H9 (cell line): ENCODE measurements around the gene OPA3. TPM values are rescaled to one million over a fixed set of nuclear protein-coding genes. Genes with fewer than 3 reads are reported as not detected.
A peak's percentile ranks its signal among the peaks of the same experiment; 100 is the strongest.

Experiments
- DNase-seq: peaks from one replicate; pipeline ENCODE4 v3.0.0-alpha.2; 2017
- H2AFZ ChIP-seq: one replicate; pipeline ENCODE4 v1.6.1; 2013; ENCODE audit warnings: mild to moderate bottlenecking, low read length, control low read depth, moderate library complexity
- H2AK5ac ChIP-seq: 2 replicates; pipeline ENCODE4 v1.6.1; 2013; ENCODE audit warnings: low read length, control low read depth, mixed read lengths; ENCODE audit not compliant: insufficient read length
- H2BK120ac ChIP-seq: one replicate; pipeline ENCODE4 v1.6.1; 2013; ENCODE audit warnings: low read depth, mild to moderate bottlenecking, low read length, control low read depth, inconsistent platforms; ENCODE audit not compliant: poor library complexity, severe bottlenecking
- H2BK12ac ChIP-seq: 2 replicates; pipeline ENCODE4 v1.6.1; 2013; ENCODE audit warnings: low read length, control low read depth, mixed read lengths, low read depth; ENCODE audit not compliant: insufficient read length
- H2BK15ac ChIP-seq: 2 replicates; pipeline ENCODE4 v1.6.1; 2013; ENCODE audit warnings: low read depth, low read length, control low read depth
- H2BK20ac ChIP-seq: one replicate; pipeline ENCODE4 v1.6.1; 2013; ENCODE audit warnings: low read depth, mild to moderate bottlenecking, low read length, control low read depth, inconsistent platforms; ENCODE audit not compliant: poor library complexity, severe bottlenecking
- H2BK5ac ChIP-seq: 2 replicates; pipeline ENCODE4 v1.6.1; 2013; ENCODE audit warnings: low read length, control low read depth, mixed read lengths; ENCODE audit not compliant: insufficient read length
- H3K14ac ChIP-seq: 2 replicates; pipeline ENCODE4 v1.6.1; 2013; ENCODE audit warnings: low read length, control low read depth; ENCODE audit not compliant: insufficient read depth
- H3K18ac ChIP-seq: 2 replicates; pipeline ENCODE4 v1.6.1; 2013; ENCODE audit warnings: low read depth, mild to moderate bottlenecking, mixed read lengths, low read length, control low read depth; ENCODE audit not compliant: insufficient read length
- H3K23ac ChIP-seq: 2 replicates; pipeline ENCODE4 v1.6.1; 2013; ENCODE audit warnings: low read length, control low read depth, mixed read lengths, low read depth; ENCODE audit not compliant: insufficient read length
- H3K23me2 ChIP-seq: 2 replicates; pipeline ENCODE4 v1.6.1; 2013; ENCODE audit warnings: low read depth, mild to moderate bottlenecking, mixed read lengths, low read length, control low read depth; ENCODE audit not compliant: insufficient read length, poor library complexity, severe bottlenecking
- H3K27ac ChIP-seq: 2 replicates; pipeline ENCODE4 v1.5.1; 2013; ENCODE audit warnings: low read length, control low read depth, mixed read lengths, low read depth; ENCODE audit not compliant: insufficient read length
- H3K27me3 ChIP-seq: 2 replicates; pipeline ENCODE4 v1.6.1; 2013; ENCODE audit warnings: low read length, control low read depth, inconsistent platforms; ENCODE audit not compliant: insufficient read depth
- H3K4ac ChIP-seq: 2 replicates; pipeline ENCODE4 v1.6.1; 2013; ENCODE audit warnings: low read depth, mild to moderate bottlenecking, control low read depth, inconsistent platforms, low read length, moderate library complexity
- H3K4me1 ChIP-seq: 2 replicates; pipeline ENCODE4 v1.6.1; 2013; ENCODE audit warnings: low read length, control low read depth, inconsistent platforms; ENCODE audit not compliant: insufficient read depth
- H3K4me2 ChIP-seq: 2 replicates; pipeline ENCODE4 v1.6.1; 2013; ENCODE audit warnings: low read length, control low read depth, mixed read lengths; ENCODE audit not compliant: insufficient read length, insufficient read depth
- H3K56ac ChIP-seq: 2 replicates; pipeline ENCODE4 v1.6.1; 2013; ENCODE audit warnings: low read depth, mild to moderate bottlenecking, mixed read lengths, low read length, control low read depth; ENCODE audit not compliant: insufficient read length
- H3K79me1 ChIP-seq: 2 replicates; pipeline ENCODE4 v1.6.1; 2013; ENCODE audit warnings: low read depth, mild to moderate bottlenecking, moderate library complexity, low read length, control low read depth, inconsistent platforms; ENCODE audit not compliant: insufficient read depth, poor library complexity, severe bottlenecking
- H3K79me2 ChIP-seq: 2 replicates; pipeline ENCODE4 v1.6.1; 2013; ENCODE audit warnings: low read length, control low read depth, inconsistent platforms; ENCODE audit not compliant: insufficient read depth
- H3K9ac ChIP-seq: 2 replicates; pipeline ENCODE4 v1.6.1; 2013; ENCODE audit warnings: low read length, control low read depth, mixed read lengths; ENCODE audit not compliant: insufficient read length; ENCODE audit errors: extremely low read depth
- H3K9me3 ChIP-seq: one replicate; pipeline ENCODE4 v1.6.1; 2013; ENCODE audit warnings: low read depth, low read length, inconsistent platforms; ENCODE audit not compliant: control insufficient read depth
- H3T11ph ChIP-seq: one replicate; pipeline ENCODE4 v1.6.1; 2013; ENCODE audit warnings: mild to moderate bottlenecking, low read length, control low read depth, inconsistent platforms
- H4K20me1 ChIP-seq: one replicate; pipeline ENCODE4 v1.6.1; 2013; ENCODE audit not compliant: control insufficient read depth, insufficient read length, insufficient read depth
- H4K5ac ChIP-seq: 2 replicates; pipeline ENCODE4 v1.6.1; 2013; ENCODE audit warnings: low read depth, mild to moderate bottlenecking, mixed read lengths, low read length, control low read depth; ENCODE audit not compliant: insufficient read length
- H4K8ac ChIP-seq: replicated peaks from 2 replicates; pipeline ENCODE4 v1.6.1; 2013; ENCODE audit warnings: low read length, control low read depth, mixed read lengths, low read depth; ENCODE audit not compliant: insufficient read length
- H4K91ac ChIP-seq: 2 replicates; pipeline ENCODE4 v1.6.1; 2013; ENCODE audit warnings: low read depth, mild to moderate bottlenecking, moderate library complexity, mixed read lengths, low read length, control low read depth; ENCODE audit not compliant: insufficient read length
- H3K27ac Mint-ChIP-seq, 3 experiments: 2 replicates in 2 of 3; 3 replicates in 1 of 3; pipeline ENCODE4 v1.8.0; 2020 to 2021; ENCODE audit warnings: mixed read lengths in 3 of 3, mild to moderate bottlenecking in 1 of 3, moderate library complexity in 1 of 3
- H3K27me3 Mint-ChIP-seq: 2 replicates; pipeline ENCODE4 v1.8.0; 2021; ENCODE audit warnings: low read depth, mild to moderate bottlenecking, moderate library complexity, mixed read lengths
- H3K36me3 Mint-ChIP-seq, 3 experiments: 2 replicates in 2 of 3; 3 replicates in 1 of 3; pipeline ENCODE4 v1.8.0; 2020 to 2021; ENCODE audit warnings: low read depth in 3 of 3, mixed read lengths in 3 of 3; ENCODE audit not compliant: insufficient read depth in 1 of 3
- H3K4me1 Mint-ChIP-seq, 2 experiments: 2 replicates each; pipeline ENCODE4 v1.8.0; 2020; ENCODE audit warnings: mixed read lengths in 2 of 2
- H3K4me3 Mint-ChIP-seq, 2 experiments: 2 replicates in 1 of 2; 3 replicates in 1 of 2; pipeline ENCODE4 v1.8.0; 2020 to 2021; ENCODE audit warnings: mild to moderate bottlenecking in 2 of 2, mixed read lengths in 2 of 2, moderate library complexity in 1 of 2
- H3K9me3 Mint-ChIP-seq, 2 experiments: 2 replicates in 1 of 2; 3 replicates in 1 of 2; pipeline ENCODE4 v1.8.0; 2020; ENCODE audit warnings: mild to moderate bottlenecking in 2 of 2, mixed read lengths in 2 of 2, moderate library complexity in 1 of 2
- WGBS: extraction: QIAGEN DNeasy Blood & Tissue Kit; methylation state at CpG from one replicate; pipeline ENCODE4 v1.1.7; 2013; ENCODE audit warnings: missing lambda C conversion rate, low lambda C conversion rate, mixed read lengths; ENCODE audit not compliant: insufficient read length; ENCODE audit errors: extremely low coverage; 5-methylcytosine and 5-hydroxymethylcytosine counted together
- total RNA-seq: library from RNA; stranded (reverse); gene quantifications from 2 replicates; pipeline ENCODE4 v1.2.1, GENCODE V29; 2021
- TF ChIP-seq, protein P1 (sequence below): fragments of 200-600 bp; sonication (generic); conservative IDR thresholded peaks from 3 replicates; pipeline ENCODE4 v1.8.0; 2021; ENCODE audit warnings: antibody characterized with exemption, mild to moderate bottlenecking

Gene OPA3
- total RNA-seq, 1 experiment from 2014 or later, result 13.0 TPM

DNA sequence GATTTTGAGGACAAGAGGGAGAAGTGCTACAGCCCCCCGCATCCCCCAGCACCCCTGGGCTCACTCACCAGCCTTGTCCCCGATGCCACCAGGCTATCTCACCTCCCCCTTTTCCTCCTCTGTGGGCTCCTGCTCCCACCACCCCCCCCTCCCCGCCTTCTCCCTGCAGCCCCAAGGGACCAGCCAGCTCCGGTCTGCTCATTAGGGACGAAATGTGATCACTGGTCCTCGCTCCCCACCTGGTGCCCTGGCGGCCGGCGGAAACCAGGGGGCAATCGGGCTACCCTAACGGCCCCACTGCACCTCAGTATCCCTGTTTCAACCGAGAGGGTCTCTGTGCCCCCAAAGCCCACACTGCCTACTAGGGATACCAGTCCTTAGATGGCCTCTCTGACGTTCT is 14.7 kb upstream of the OPA3 start:
- Histone ChIP-seq H3K27ac (no peak overlapping the region), H3K56ac (no peak overlapping the region), H3K4me1 (no peaks in the 10 kb centered on the region), H2BK12ac (no peak overlapping the region), H3K4ac (no peak overlapping the region), H2AFZ (no peak overlapping the region), H4K5ac (no peak overlapping the region), H2BK20ac (no peak overlapping the region), H3K9me3 (no peaks in the 10 kb centered on the region), H3K18ac (no peak overlapping the region), H3K9ac (no peak overlapping the region), H3K79me2 (no peaks in the 10 kb centered on the region), H3K4me2 (peak overlapping the region; percentile 65), H4K20me1 (no peaks in the 10 kb centered on the region), H3K23ac (no peak overlapping the region), H3K79me1 (no peaks in the 10 kb centered on the region), H2AK5ac (no peak overlapping the region), H3K23me2 (peaks cover 6% of the 10 kb centered on the region), H3K14ac (no peak overlapping the region), H2BK15ac (no peak overlapping the region), H4K91ac (no peak overlapping the region), H4K8ac (no peak overlapping the region), H3T11ph (no peak overlapping the region), H2BK120ac (no peak overlapping the region), H2BK5ac (no peak overlapping the region), H3K27me3 (peaks cover 34% of the 10 kb centered on the region)
- no peak overlapping the region for H3K27ac Mint-ChIP-seq
- peak overlapping the region in 1 of 2 experiments; percentile 76; a peak in 2 of 5 replicates for H3K4me3 Mint-ChIP-seq
- H3K4me1 Mint-ChIP-seq, result peaks cover 33 to 69% of the 10 kb centered on the region in 2 experiments
- no CpG with 5 or more reads among the region's 13 CpGs for WGBS
- H3K36me3 Mint-ChIP-seq, result peaks cover 0 to 3% (median 0%) of the 10 kb centered on the region in 3 experiments; a peak in 2 of 7 replicates
- peaks cover 84% of the 10 kb centered on the region for H3K27me3 Mint-ChIP-seq
- TF ChIP-seq, protein P1, sequence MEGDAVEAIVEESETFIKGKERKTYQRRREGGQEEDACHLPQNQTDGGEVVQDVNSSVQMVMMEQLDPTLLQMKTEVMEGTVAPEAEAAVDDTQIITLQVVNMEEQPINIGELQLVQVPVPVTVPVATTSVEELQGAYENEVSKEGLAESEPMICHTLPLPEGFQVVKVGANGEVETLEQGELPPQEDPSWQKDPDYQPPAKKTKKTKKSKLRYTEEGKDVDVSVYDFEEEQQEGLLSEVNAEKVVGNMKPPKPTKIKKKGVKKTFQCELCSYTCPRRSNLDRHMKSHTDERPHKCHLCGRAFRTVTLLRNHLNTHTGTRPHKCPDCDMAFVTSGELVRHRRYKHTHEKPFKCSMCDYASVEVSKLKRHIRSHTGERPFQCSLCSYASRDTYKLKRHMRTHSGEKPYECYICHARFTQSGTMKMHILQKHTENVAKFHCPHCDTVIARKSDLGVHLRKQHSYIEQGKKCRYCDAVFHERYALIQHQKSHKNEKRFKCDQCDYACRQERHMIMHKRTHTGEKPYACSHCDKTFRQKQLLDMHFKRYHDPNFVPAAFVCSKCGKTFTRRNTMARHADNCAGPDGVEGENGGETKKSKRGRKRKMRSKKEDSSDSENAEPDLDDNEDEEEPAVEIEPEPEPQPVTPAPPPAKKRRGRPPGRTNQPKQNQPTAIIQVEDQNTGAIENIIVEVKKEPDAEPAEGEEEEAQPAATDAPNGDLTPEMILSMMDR, result no peak
- no peak for DNase-seq
- no peaks in the 10 kb centered on the region; a peak in 1 of 5 replicates for H3K9me3 Mint-ChIP-seq
